Mucosa of rectum (tissue), 2 donors: Measurements from ENCODE around the gene INPP4B.
"Not testable (repeated sequence)": the region's sequence is repeated elsewhere in the genome, so short reads cannot be mapped to it uniquely, and the experiment has no call there.

Source experiments
- H3K27ac ChIP-seq, 2 donors: one replicate each; pipeline ENCODE4 v1.7.0; 2013; ENCODE audit warnings: inconsistent platforms in 2 of 2, low read depth in 2 of 2, low read length in 2 of 2
- H3K27me3 ChIP-seq, 2 donors: one replicate each; pipeline ENCODE4 v1.7.0; 2013; ENCODE audit warnings: low read length in 2 of 2; ENCODE audit not compliant: control insufficient read depth in 2 of 2, insufficient read depth in 2 of 2
- H3K36me3 ChIP-seq, 2 donors: one replicate each; pipeline ENCODE4 v1.7.0; 2013; ENCODE audit warnings: low read length in 2 of 2; ENCODE audit not compliant: control insufficient read depth in 2 of 2, insufficient read depth in 2 of 2
- H3K4me1 ChIP-seq, 2 donors: one replicate each; pipeline ENCODE4 v1.7.0; 2013; ENCODE audit warnings: low read length in 2 of 2, mild to moderate bottlenecking in 1 of 2; ENCODE audit not compliant: control insufficient read depth in 2 of 2, insufficient read depth in 2 of 2
- H3K4me3 ChIP-seq, 2 donors: one replicate each; pipeline ENCODE4 v1.7.0; 2013; ENCODE audit warnings: low read length in 2 of 2
- H3K9ac ChIP-seq, 2 donors: one replicate each; pipeline ENCODE4 v1.7.0; 2013; ENCODE audit warnings: low read length in 2 of 2, low read depth in 1 of 2, mild to moderate bottlenecking in 1 of 2
- H3K9me3 ChIP-seq, 2 donors: one replicate each; pipeline ENCODE4 v1.7.0; 2013; ENCODE audit warnings: low read length in 2 of 2; ENCODE audit not compliant: control insufficient read depth in 2 of 2
- donor health status: healthy.
- donor health status: Normal muscosa, but diverticular disease.

The INPP4B gene

GRCh38 chr4:142091085-142091513, 755.0 kb downstream of the INPP4B start:
- H3K27me3 ChIP-seq = no peaks in the 10 kb centered on the region
- no peak overlapping the region for H3K27ac ChIP-seq
- no peak overlapping the region for H3K4me3 ChIP-seq
- H3K4me1 ChIP-seq = no peaks in the 10 kb centered on the region
- no peaks in the 10 kb centered on the region for H3K36me3 ChIP-seq
- no peaks in the 10 kb centered on the region for H3K9me3 ChIP-seq
- H3K9ac ChIP-seq = no peak overlapping the region

DNA sequence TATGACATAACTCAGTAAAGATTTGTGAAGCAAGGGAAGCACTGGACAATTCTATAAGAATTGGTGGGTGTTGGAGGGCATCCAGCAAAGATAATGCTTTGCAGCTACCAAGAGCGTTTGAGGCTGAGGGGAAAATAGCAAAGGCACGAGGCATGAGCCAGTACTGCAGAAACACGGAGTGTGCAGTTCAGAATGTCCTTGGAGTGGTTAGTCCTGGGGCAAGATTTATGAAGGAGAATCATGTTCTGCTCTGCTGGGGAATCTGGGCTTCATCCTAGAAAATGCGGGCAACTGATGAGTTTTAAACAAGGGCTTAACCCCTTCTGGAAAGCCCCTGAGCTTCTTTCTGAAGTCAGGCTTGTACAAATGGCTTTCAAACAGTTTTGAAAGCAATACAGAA, 757.2 kb downstream of the INPP4B start:
- no peak overlapping the region for H3K4me3 ChIP-seq
- H3K4me1 ChIP-seq = no peaks in the 10 kb centered on the region
- no peaks in the 10 kb centered on the region for H3K9me3 ChIP-seq
- no peak overlapping the region for H3K27ac ChIP-seq
- H3K9ac ChIP-seq = no peak overlapping the region
- no peaks in the 10 kb centered on the region for H3K27me3 ChIP-seq
- H3K36me3 ChIP-seq = no peaks in the 10 kb centered on the region

GRCh38 chr4:142085513-142086292, 760.4 kb downstream of the INPP4B start:
- Histone ChIP-seq H3K4me1 (no peaks in the 10 kb centered on the region), H3K27ac (no peak overlapping the region), H3K9me3 (no peaks in the 10 kb centered on the region), H3K36me3 (no peaks in the 10 kb centered on the region), H3K9ac (no peak overlapping the region), H3K27me3 (no peaks in the 10 kb centered on the region), H3K4me3 (no peak overlapping the region)

- Histone ChIP-seq H3K36me3 (no peaks in the 10 kb centered on the region), H3K9me3 (no peaks in the 10 kb centered on the region), H3K4me3 (no peak overlapping the region), H3K9ac (no peak overlapping the region), H3K27me3 (no peaks in the 10 kb centered on the region), H3K4me1 (no peaks in the 10 kb centered on the region), H3K27ac (no peak overlapping the region)
These were observed 762.8 kb downstream of the INPP4B start for GRCh38 chr4:142083264-142083663.

- Histone ChIP-seq H3K36me3 (no peaks in the 10 kb centered on the region), H3K9ac (no peak overlapping the region), H3K27me3 (no peaks in the 10 kb centered on the region), H3K27ac (no peak overlapping the region), H3K4me1 (no peaks in the 10 kb centered on the region), H3K9me3 (no peaks in the 10 kb centered on the region), H3K4me3 (no peak overlapping the region)
These were observed 765.1 kb downstream of the INPP4B start for GRCh38 chr4:142081025-142081424.

- H3K4me3 ChIP-seq = no peak overlapping the region
- H3K27me3 ChIP-seq = no peaks in the 10 kb centered on the region
- H3K36me3 ChIP-seq = no peaks in the 10 kb centered on the region
- H3K9ac ChIP-seq = no peak overlapping the region
- H3K4me1 ChIP-seq = no peaks in the 10 kb centered on the region
- no peaks in the 10 kb centered on the region for H3K9me3 ChIP-seq
- H3K27ac ChIP-seq = no peak overlapping the region
These were observed 766.1 kb downstream of the INPP4B start for GRCh38 chr4:142079959-142080358.

GRCh38 chr4:142077048-142077447, 769.1 kb downstream of the INPP4B start:
- H3K36me3 ChIP-seq = no peaks in the 10 kb centered on the region
- H3K9ac ChIP-seq = no peak overlapping the region
- no peak overlapping the region for H3K4me3 ChIP-seq
- H3K27ac ChIP-seq = no peak overlapping the region
- no peaks in the 10 kb centered on the region for H3K4me1 ChIP-seq
- H3K27me3 ChIP-seq = no peaks in the 10 kb centered on the region
- no peaks in the 10 kb centered on the region for H3K9me3 ChIP-seq

GRCh38 chr4:142068304-142068703, 777.8 kb downstream of the INPP4B start:
- H3K9ac ChIP-seq, H3K27ac ChIP-seq, H3K36me3 ChIP-seq, H3K4me3 ChIP-seq, H3K27me3 ChIP-seq, H3K9me3 ChIP-seq, H3K4me1 ChIP-seq: not testable (repeated sequence)

GRCh38 chr4:142066562-142066961, 779.5 kb downstream of the INPP4B start:
- not testable (repeated sequence) for H3K4me1 ChIP-seq, H3K4me3 ChIP-seq, H3K9ac ChIP-seq, H3K27me3 ChIP-seq, H3K27ac ChIP-seq, H3K9me3 ChIP-seq, H3K36me3 ChIP-seq

DNA sequence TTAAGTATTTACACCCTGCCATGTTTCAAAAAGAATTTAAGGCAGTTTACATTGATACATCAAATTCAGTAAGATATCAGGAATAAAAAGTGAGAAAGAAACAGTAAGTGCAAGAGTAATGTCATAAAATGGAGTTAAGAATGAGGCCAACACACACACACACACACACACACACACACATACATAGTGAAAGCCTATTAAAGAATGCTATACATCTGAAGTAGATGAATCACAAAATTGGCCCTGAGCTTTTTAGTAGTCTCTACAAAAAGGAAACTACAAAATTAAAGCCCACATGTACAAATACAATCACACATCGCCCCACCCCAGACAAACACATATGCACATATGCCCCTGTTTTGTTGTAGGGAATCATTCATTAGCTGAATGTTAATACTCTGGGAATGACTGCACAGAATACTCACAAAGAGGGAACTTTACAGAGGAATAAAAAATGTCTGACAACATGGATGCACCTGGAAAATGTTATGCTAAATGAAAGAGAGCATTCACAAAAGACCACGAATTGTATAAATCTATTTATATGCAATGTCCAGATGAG, 780.9 kb downstream of the INPP4B start:
- Histone ChIP-seq H3K27me3 (no peaks in the 10 kb centered on the region), H3K4me3 (no peak overlapping the region), H3K9me3 (no peaks in the 10 kb centered on the region), H3K4me1 (no peaks in the 10 kb centered on the region), H3K27ac (no peak overlapping the region), H3K36me3 (peaks cover 0 to 3% of the 10 kb centered on the region in 2 donors), H3K9ac (no peak overlapping the region)
